ENCODE measurements around the gene LCE1A.

GRCh38 chr1:152871731-152872126 is 44.5 kb downstream of the LCE1A start:
- TF ChIP-seq, protein P1, sequence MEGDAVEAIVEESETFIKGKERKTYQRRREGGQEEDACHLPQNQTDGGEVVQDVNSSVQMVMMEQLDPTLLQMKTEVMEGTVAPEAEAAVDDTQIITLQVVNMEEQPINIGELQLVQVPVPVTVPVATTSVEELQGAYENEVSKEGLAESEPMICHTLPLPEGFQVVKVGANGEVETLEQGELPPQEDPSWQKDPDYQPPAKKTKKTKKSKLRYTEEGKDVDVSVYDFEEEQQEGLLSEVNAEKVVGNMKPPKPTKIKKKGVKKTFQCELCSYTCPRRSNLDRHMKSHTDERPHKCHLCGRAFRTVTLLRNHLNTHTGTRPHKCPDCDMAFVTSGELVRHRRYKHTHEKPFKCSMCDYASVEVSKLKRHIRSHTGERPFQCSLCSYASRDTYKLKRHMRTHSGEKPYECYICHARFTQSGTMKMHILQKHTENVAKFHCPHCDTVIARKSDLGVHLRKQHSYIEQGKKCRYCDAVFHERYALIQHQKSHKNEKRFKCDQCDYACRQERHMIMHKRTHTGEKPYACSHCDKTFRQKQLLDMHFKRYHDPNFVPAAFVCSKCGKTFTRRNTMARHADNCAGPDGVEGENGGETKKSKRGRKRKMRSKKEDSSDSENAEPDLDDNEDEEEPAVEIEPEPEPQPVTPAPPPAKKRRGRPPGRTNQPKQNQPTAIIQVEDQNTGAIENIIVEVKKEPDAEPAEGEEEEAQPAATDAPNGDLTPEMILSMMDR (optimal IDR thresholded peaks at IDR 0.05 in 1 of 3, IDR thresholded peaks at IDR 0.05 in 1 of 3, conservative IDR thresholded peaks at IDR 0.05 in 1 of 3; ENCODE audit: extremely low read depth in 1 of 3, insufficient read depth in 2 of 3, low read length in 3 of 3), result no peak
- no peak for TF ChIP-seq EZH2 (IDR thresholded peaks at IDR 0.05; ENCODE audit: low read length)
